Measurements from ENCODE around the gene PRG2. TPM values are rescaled to one million over a fixed set of nuclear protein-coding genes. Genes with fewer than 3 reads are reported as not detected.

The PRG2 gene
- polyA plus RNA-seq, 3 donors: 1.1 TPM; not detected in 2

GRCh38 chr11:57416436-57416835 lies 26.0 kb upstream of the PRG2 start:
- H3K27ac Mint-ChIP-seq: peak overlapping the region in 4 of 7 donors; percentile 12 to 67 (median 38)
- Histone ChIP-seq H3K9me3 (replicated peaks in 1 of 2; ENCODE audit: control insufficient read depth in 1 of 2, insufficient read depth in 1 of 2, low read length in 2 of 2) (no peaks in the 10 kb centered on the region), H3K4me2 (replicated peaks; ENCODE audit: extremely low read depth, low read length, poor library complexity, severe bottlenecking) (no peak overlapping the region), H4K20me1 (ENCODE audit: insufficient read depth, low read length) (peaks cover 87% of the 10 kb centered on the region), H2AFZ (ENCODE audit: insufficient read depth, low read depth, low read length, poor library complexity, severe bottlenecking) (no peak overlapping the region), H3K79me2 (ENCODE audit: insufficient read depth, low read length) (peaks cover 73% of the 10 kb centered on the region), H3K27me3 (ENCODE audit: control insufficient read depth in 2 of 2, insufficient read depth in 2 of 2, low read length in 2 of 2) (no peaks in the 10 kb centered on the region), H3K36me3 (replicated peaks in 1 of 2; ENCODE audit: control insufficient read depth in 1 of 2, insufficient read depth in 2 of 2, low read length in 2 of 2) (peaks cover 91 to 98% of the 10 kb centered on the region in 2 donors), H3K4me3 (replicated peaks in 1 of 3; ENCODE audit: low read depth in 2 of 3, low read length in 3 of 3) (no peak overlapping the region), H3K9ac (ENCODE audit: insufficient read depth, low read length, poor library complexity, severe bottlenecking) (no peak overlapping the region), H3K4me1 (ENCODE audit: control insufficient read depth in 1 of 2, insufficient read depth in 2 of 2, low read length in 2 of 2) (peaks cover 0 to 5% of the 10 kb centered on the region in 2 donors), H3K27ac (ENCODE audit: low read depth in 1 of 2, low read length in 2 of 2) (peak overlapping the region in 1 of 2 donors; percentile 12)
- 100% methylated on average over 2 of the region's 3 CpGs for WGBS (ENCODE audit: insufficient coverage)
- TF ChIP-seq CTCF (IDR thresholded peaks at IDR 0.05): no peak
- no peak for DNase-seq
- intact Hi-C loops (cut with micrococcal nuclease): no loop called here
- H3K4me1 Mint-ChIP-seq: peaks cover 6% of the 10 kb centered on the region
- H3K27me3 Mint-ChIP-seq (ENCODE audit: low read depth in 3 of 3): peaks cover 0 to 3% (median 1%) of the 10 kb centered on the region in 3 donors
- peaks cover 84 to 96% of the 10 kb centered on the region in 2 donors for H3K36me3 Mint-ChIP-seq
- no peak overlapping the region for H3K4me3 Mint-ChIP-seq
- H3K9me3 Mint-ChIP-seq: peaks cover 0 to 5% (median 0%) of the 10 kb centered on the region in 7 donors

- peaks cover 0 to 6% (median 0%) of the 10 kb centered on the region in 7 donors for H3K9me3 Mint-ChIP-seq
- 98% methylated on average over 5 of the region's 11 CpGs for WGBS (ENCODE audit: insufficient coverage)
- H3K36me3 Mint-ChIP-seq: peaks cover 79 to 94% of the 10 kb centered on the region in 2 donors
- Histone ChIP-seq H3K4me3 (replicated peaks in 1 of 3; ENCODE audit: low read depth in 2 of 3, low read length in 3 of 3) (no peak overlapping the region), H4K20me1 (ENCODE audit: insufficient read depth, low read length) (peaks cover 86% of the 10 kb centered on the region), H3K27ac (ENCODE audit: low read depth in 1 of 2, low read length in 2 of 2) (peak overlapping the region in 1 of 2 donors; percentile 48), H3K9ac (ENCODE audit: insufficient read depth, low read length, poor library complexity, severe bottlenecking) (no peak overlapping the region), H3K27me3 (ENCODE audit: control insufficient read depth in 2 of 2, insufficient read depth in 2 of 2, low read length in 2 of 2) (no peaks in the 10 kb centered on the region), H2AFZ (ENCODE audit: insufficient read depth, low read depth, low read length, poor library complexity, severe bottlenecking) (no peak overlapping the region), H3K79me2 (ENCODE audit: insufficient read depth, low read length) (peaks cover 62% of the 10 kb centered on the region), H3K36me3 (replicated peaks in 1 of 2; ENCODE audit: control insufficient read depth in 1 of 2, insufficient read depth in 2 of 2, low read length in 2 of 2) (peaks cover 91 to 98% of the 10 kb centered on the region in 2 donors), H3K4me2 (replicated peaks; ENCODE audit: extremely low read depth, low read length, poor library complexity, severe bottlenecking) (no peak overlapping the region), H3K9me3 (replicated peaks in 1 of 2; ENCODE audit: control insufficient read depth in 1 of 2, insufficient read depth in 1 of 2, low read length in 2 of 2) (no peaks in the 10 kb centered on the region), H3K4me1 (ENCODE audit: control insufficient read depth in 1 of 2, insufficient read depth in 2 of 2, low read length in 2 of 2) (peaks cover 0 to under 1% of the 10 kb centered on the region in 2 donors)
- no peak overlapping the region for H3K4me3 Mint-ChIP-seq
- H3K27ac Mint-ChIP-seq: peak overlapping the region in 3 of 7 donors; percentile 1 to 56 (median 23)
- no peak for TF ChIP-seq CTCF (IDR thresholded peaks at IDR 0.05)
- peaks cover 3% of the 10 kb centered on the region for H3K4me1 Mint-ChIP-seq
- peaks cover 0 to 3% (median 1%) of the 10 kb centered on the region in 3 donors for H3K27me3 Mint-ChIP-seq (ENCODE audit: low read depth in 3 of 3)
- intact Hi-C loops (cut with micrococcal nuclease): no loop called here
- no peak for DNase-seq
Observed at GRCh38 chr11:57414612-57415212, 24.3 kb upstream of the PRG2 start.
